ENCODE results near the gene MYLK.

Gene MYLK

GRCh38 chr3:123571973-123572365, 312.2 kb downstream of the MYLK start:
- DNase-seq = no peak

GRCh38 chr3:123571264-123571972, 312.7 kb downstream of the MYLK start:
- no peak for DNase-seq

GRCh38 chr3:123568875-123569274, 315.3 kb downstream of the MYLK start:
- DNase-seq = no peak

GRCh38 chr3:123568034-123568433, 316.1 kb downstream of the MYLK start:
- DNase-seq = no peak

GRCh38 chr3:123564056-123564455, 320.1 kb downstream of the MYLK start:
- no peak for DNase-seq

GRCh38 chr3:123562547-123562946, 321.6 kb downstream of the MYLK start:
- no peak for DNase-seq

- no peak for DNase-seq
These were observed 322.9 kb downstream of the MYLK start for GRCh38 chr3:123561188-123561587.

Data from activated CD4-positive, alpha-beta T cell treated with anti-CD3 and anti-CD28 coated beads for 1 hour (primary cell).